ENCODE measurements around the gene SOBP. TPM values are rescaled to one million over a fixed set of nuclear protein-coding genes. Genes with fewer than 3 reads are reported as not detected.

The SOBP gene
- total and polyA plus RNA-seq, 5 donors from 2014 or later = 0.07 to 0.13 TPM; not detected in 3

- H3K36me3 Mint-ChIP-seq = no peaks in the 10 kb centered on the region
- H3K4me1 ChIP-seq (ENCODE audit: control insufficient read depth, insufficient read depth, low read length, poor library complexity, severe bottlenecking) = no peaks in the 10 kb centered on the region
- DNase-seq (no peak), ATAC-seq (ENCODE audit: low read depth in 2 of 2) (no peak)
- H3K4me3 Mint-ChIP-seq = no peak overlapping the region
- no peak overlapping the region for H3K27ac ChIP-seq (ENCODE audit: insufficient read depth, low read length, poor library complexity, severe bottlenecking)
- H3K4me1 Mint-ChIP-seq = no peaks in the 10 kb centered on the region
- no peaks in the 10 kb centered on the region for H3K9me3 Mint-ChIP-seq
- H3K27me3 ChIP-seq (ENCODE audit: control insufficient read depth, insufficient read depth, low read length) = peaks cover 5% of the 10 kb centered on the region
- no peaks in the 10 kb centered on the region for H3K36me3 ChIP-seq (ENCODE audit: control insufficient read depth, insufficient read depth, low read length)
- no peaks in the 10 kb centered on the region for H3K9me3 ChIP-seq (ENCODE audit: control insufficient read depth in 2 of 2, low read length in 2 of 2)
- H3K4me3 ChIP-seq (ENCODE audit: low read depth, low read length) = no peak overlapping the region
- no peak overlapping the region for H3K27ac Mint-ChIP-seq
- H3K27me3 Mint-ChIP-seq = peaks cover 42% of the 10 kb centered on the region
These were observed 66.2 kb downstream of the SOBP start for GRCh38 chr6:107556082-107556481.

GRCh38 chr6:107557698-107558097 is 67.8 kb downstream of the SOBP start:
- no peak overlapping the region for H3K27ac Mint-ChIP-seq
- peaks cover 41% of the 10 kb centered on the region for H3K27me3 Mint-ChIP-seq
- no peaks in the 10 kb centered on the region for H3K4me1 ChIP-seq (ENCODE audit: control insufficient read depth, insufficient read depth, low read length, poor library complexity, severe bottlenecking)
- peaks cover 5% of the 10 kb centered on the region for H3K27me3 ChIP-seq (ENCODE audit: control insufficient read depth, insufficient read depth, low read length)
- DNase-seq (no peak), ATAC-seq (ENCODE audit: low read depth in 2 of 2) (no peak)
- no peak overlapping the region for H3K4me3 Mint-ChIP-seq
- no peaks in the 10 kb centered on the region for H3K9me3 Mint-ChIP-seq
- H3K36me3 ChIP-seq (ENCODE audit: control insufficient read depth, insufficient read depth, low read length) = no peaks in the 10 kb centered on the region
- H3K27ac ChIP-seq (ENCODE audit: insufficient read depth, low read length, poor library complexity, severe bottlenecking) = no peak overlapping the region
- no peaks in the 10 kb centered on the region for H3K9me3 ChIP-seq (ENCODE audit: control insufficient read depth in 2 of 2, low read length in 2 of 2)
- H3K4me1 Mint-ChIP-seq = no peaks in the 10 kb centered on the region
- no peaks in the 10 kb centered on the region for H3K36me3 Mint-ChIP-seq
- no peak overlapping the region for H3K4me3 ChIP-seq (ENCODE audit: low read depth, low read length)

- H3K27me3 Mint-ChIP-seq = peaks cover 45% of the 10 kb centered on the region
- no peaks in the 10 kb centered on the region for H3K36me3 ChIP-seq (ENCODE audit: control insufficient read depth, insufficient read depth, low read length)
- no peaks in the 10 kb centered on the region for H3K4me1 Mint-ChIP-seq
- H3K9me3 ChIP-seq (ENCODE audit: control insufficient read depth in 2 of 2, low read length in 2 of 2) = no peaks in the 10 kb centered on the region
- no peaks in the 10 kb centered on the region for H3K4me1 ChIP-seq (ENCODE audit: control insufficient read depth, insufficient read depth, low read length, poor library complexity, severe bottlenecking)
- H3K9me3 Mint-ChIP-seq = no peaks in the 10 kb centered on the region
- no peak overlapping the region for H3K27ac ChIP-seq (ENCODE audit: insufficient read depth, low read length, poor library complexity, severe bottlenecking)
- no peaks in the 10 kb centered on the region for H3K36me3 Mint-ChIP-seq
- H3K27me3 ChIP-seq (ENCODE audit: control insufficient read depth, insufficient read depth, low read length) = peaks cover 9% of the 10 kb centered on the region
- no peak overlapping the region for H3K4me3 Mint-ChIP-seq
- DNase-seq = no peak
- no peak for ATAC-seq (ENCODE audit: low read depth in 2 of 2)
- H3K27ac Mint-ChIP-seq = no peak overlapping the region
- no peak overlapping the region for H3K4me3 ChIP-seq (ENCODE audit: low read depth, low read length)
These were observed 70.7 kb downstream of the SOBP start for GRCh38 chr6:107560657-107561056.

- H3K4me3 Mint-ChIP-seq = no peak overlapping the region
- H3K27me3 Mint-ChIP-seq = peaks cover 46% of the 10 kb centered on the region
- no peaks in the 10 kb centered on the region for H3K9me3 Mint-ChIP-seq
- ATAC-seq (ENCODE audit: low read depth in 2 of 2) (no peak), DNase-seq (no peak)
- H3K36me3 ChIP-seq (ENCODE audit: control insufficient read depth, insufficient read depth, low read length) = no peaks in the 10 kb centered on the region
- no peaks in the 10 kb centered on the region for H3K4me1 Mint-ChIP-seq
- no peaks in the 10 kb centered on the region for H3K4me1 ChIP-seq (ENCODE audit: control insufficient read depth, insufficient read depth, low read length, poor library complexity, severe bottlenecking)
- no peak overlapping the region for H3K4me3 ChIP-seq (ENCODE audit: low read depth, low read length)
- no peaks in the 10 kb centered on the region for H3K36me3 Mint-ChIP-seq
- no peak overlapping the region for H3K27ac Mint-ChIP-seq
- H3K9me3 ChIP-seq (ENCODE audit: control insufficient read depth in 2 of 2, low read length in 2 of 2) = no peaks in the 10 kb centered on the region
- H3K27me3 ChIP-seq (ENCODE audit: control insufficient read depth, insufficient read depth, low read length) = peaks cover 9% of the 10 kb centered on the region
- H3K27ac ChIP-seq (ENCODE audit: insufficient read depth, low read length, poor library complexity, severe bottlenecking) = no peak overlapping the region
These were observed 71.4 kb downstream of the SOBP start for GRCh38 chr6:107561306-107561705.

GRCh38 chr6:107563694-107564588 is 74.0 kb downstream of the SOBP start:
- H3K9me3 ChIP-seq (ENCODE audit: control insufficient read depth in 2 of 2, low read length in 2 of 2) = no peaks in the 10 kb centered on the region
- Mint-ChIP-seq H3K27me3 (peaks cover 43% of the 10 kb centered on the region), H3K36me3 (no peaks in the 10 kb centered on the region)

GRCh38 chr6:107564589-107564951 is 74.7 kb downstream of the SOBP start:
- Histone ChIP-seq H3K9me3 (ENCODE audit: control insufficient read depth in 2 of 2, low read length in 2 of 2) (no peaks in the 10 kb centered on the region), H3K27ac (ENCODE audit: insufficient read depth, low read length, poor library complexity, severe bottlenecking) (no peak overlapping the region), H3K27me3 (ENCODE audit: control insufficient read depth, insufficient read depth, low read length) (peaks cover 9% of the 10 kb centered on the region), H3K36me3 (ENCODE audit: control insufficient read depth, insufficient read depth, low read length) (no peaks in the 10 kb centered on the region), H3K4me1 (ENCODE audit: control insufficient read depth, insufficient read depth, low read length, poor library complexity, severe bottlenecking) (no peaks in the 10 kb centered on the region), H3K4me3 (ENCODE audit: low read depth, low read length) (no peak overlapping the region)
- no peaks in the 10 kb centered on the region for H3K4me1 Mint-ChIP-seq
- ATAC-seq (ENCODE audit: low read depth in 2 of 2) = no peak
- no peaks in the 10 kb centered on the region for H3K9me3 Mint-ChIP-seq
- peaks cover 37% of the 10 kb centered on the region for H3K27me3 Mint-ChIP-seq
- H3K4me3 Mint-ChIP-seq = no peak overlapping the region
- no peaks in the 10 kb centered on the region for H3K36me3 Mint-ChIP-seq
- no peak overlapping the region for H3K27ac Mint-ChIP-seq
- DNase-seq = no peak

More at GRCh38 chr6:107563694-107564588, 74.0 kb downstream of the SOBP start:
- Histone ChIP-seq H3K27me3 (ENCODE audit: control insufficient read depth, insufficient read depth, low read length) (peaks cover 9% of the 10 kb centered on the region), H3K4me3 (ENCODE audit: low read depth, low read length) (no peak overlapping the region), H3K4me1 (ENCODE audit: control insufficient read depth, insufficient read depth, low read length, poor library complexity, severe bottlenecking) (no peaks in the 10 kb centered on the region), H3K36me3 (ENCODE audit: control insufficient read depth, insufficient read depth, low read length) (no peaks in the 10 kb centered on the region), H3K27ac (ENCODE audit: insufficient read depth, low read length, poor library complexity, severe bottlenecking) (no peak overlapping the region)
- Mint-ChIP-seq H3K9me3 (no peaks in the 10 kb centered on the region), H3K4me3 (no peak overlapping the region), H3K4me1 (no peaks in the 10 kb centered on the region), H3K27ac (no peak overlapping the region)
- ATAC-seq (ENCODE audit: low read depth in 2 of 2) = no peak
- no peak for DNase-seq

GRCh38 chr6:107565165-107565723 is 75.3 kb downstream of the SOBP start:
- Mint-ChIP-seq H3K36me3 (no peaks in the 10 kb centered on the region), H3K27ac (no peak overlapping the region), H3K4me1 (no peaks in the 10 kb centered on the region), H3K4me3 (no peak overlapping the region), H3K9me3 (no peaks in the 10 kb centered on the region), H3K27me3 (peaks cover 34% of the 10 kb centered on the region)
- no peaks in the 10 kb centered on the region for H3K9me3 ChIP-seq (ENCODE audit: control insufficient read depth in 2 of 2, low read length in 2 of 2)
- H3K4me3 ChIP-seq (ENCODE audit: low read depth, low read length) = no peak overlapping the region
- H3K27ac ChIP-seq (ENCODE audit: insufficient read depth, low read length, poor library complexity, severe bottlenecking) = no peak overlapping the region
- DNase-seq = no peak
- no peak for ATAC-seq (ENCODE audit: low read depth in 2 of 2)
- H3K36me3 ChIP-seq (ENCODE audit: control insufficient read depth, insufficient read depth, low read length) = no peaks in the 10 kb centered on the region
- H3K4me1 ChIP-seq (ENCODE audit: control insufficient read depth, insufficient read depth, low read length, poor library complexity, severe bottlenecking) = no peaks in the 10 kb centered on the region
- H3K27me3 ChIP-seq (ENCODE audit: control insufficient read depth, insufficient read depth, low read length) = peaks cover 9% of the 10 kb centered on the region

- Histone ChIP-seq H3K36me3 (ENCODE audit: control insufficient read depth, insufficient read depth, low read length) (no peaks in the 10 kb centered on the region), H3K27ac (ENCODE audit: insufficient read depth, low read length, poor library complexity, severe bottlenecking) (no peak overlapping the region), H3K27me3 (ENCODE audit: control insufficient read depth, insufficient read depth, low read length) (peaks cover 9% of the 10 kb centered on the region), H3K9me3 (ENCODE audit: control insufficient read depth in 2 of 2, low read length in 2 of 2) (no peaks in the 10 kb centered on the region), H3K4me1 (ENCODE audit: control insufficient read depth, insufficient read depth, low read length, poor library complexity, severe bottlenecking) (no peaks in the 10 kb centered on the region), H3K4me3 (ENCODE audit: low read depth, low read length) (no peak overlapping the region)
- no peaks in the 10 kb centered on the region for H3K4me1 Mint-ChIP-seq
- ATAC-seq (ENCODE audit: low read depth in 2 of 2) (no peak), DNase-seq (no peak)
- H3K4me3 Mint-ChIP-seq = no peak overlapping the region
- no peaks in the 10 kb centered on the region for H3K36me3 Mint-ChIP-seq
- no peaks in the 10 kb centered on the region for H3K9me3 Mint-ChIP-seq
- H3K27ac Mint-ChIP-seq = no peak overlapping the region
- H3K27me3 Mint-ChIP-seq = peaks cover 22% of the 10 kb centered on the region
These were observed 77.7 kb downstream of the SOBP start for GRCh38 chr6:107567643-107568042.

All from CD4-positive, CD25-positive, alpha-beta regulatory T cell (primary cell).